ENCODE results near the gene NRSN2. TPM values are rescaled to one million over a fixed set of nuclear protein-coding genes. Genes with fewer than 3 reads are reported as not detected.

NRSN2 gene
- total and polyA plus RNA-seq, 2 donors (not counting 3 experiments of a cell fraction or from before 2014, with no cell fraction given), result 36.9 to 64.1 TPM

GRCh38 chr20:348972-349841, 2.3 kb downstream of the NRSN2 start:
- Histone ChIP-seq H3K36me3 (ENCODE audit: control insufficient read depth in 2 of 2, extremely low read depth in 1 of 2, insufficient read depth in 2 of 2, low read length in 2 of 2) (peaks cover 0 to 2% of the 10 kb centered on the region in 2 experiments), H2AFZ (ENCODE audit: low read depth, low read length) (no peak overlapping the region), H3K9me1 (replicated peaks; ENCODE audit: control insufficient read depth, extremely low read depth, insufficient read depth, low read length) (no peaks in the 10 kb centered on the region), H3K4me3 (replicated peaks in 1 of 3; ENCODE audit: insufficient read depth in 1 of 3, low read depth in 1 of 3, low read length in 3 of 3) (no peak overlapping the region), H3K9me3 (replicated peaks; ENCODE audit: control insufficient read depth, insufficient read depth, low read length) (no peaks in the 10 kb centered on the region), H3K27me3 (ENCODE audit: control insufficient read depth in 2 of 2, insufficient read depth in 2 of 2, low read length in 2 of 2) (no peaks in the 10 kb centered on the region), H3K9ac (replicated peaks; ENCODE audit: extremely low read depth, insufficient read depth, low read length) (no peak overlapping the region), H3K4me1 (ENCODE audit: control insufficient read depth, extremely low read depth, insufficient read depth, low read length) (peaks cover 9% of the 10 kb centered on the region), H3K4me2 (ENCODE audit: insufficient read depth, low read length) (no peak overlapping the region), H3K79me2 (ENCODE audit: control insufficient read depth, insufficient read depth, low read length) (no peaks in the 10 kb centered on the region), H3K27ac (ENCODE audit: insufficient read depth, low read depth, low read length) (no peak overlapping the region), H4K20me1 (replicated peaks; ENCODE audit: control insufficient read depth, extremely low read depth, insufficient read depth, low read length) (no peaks in the 10 kb centered on the region)
- TF ChIP-seq MYC (IDR thresholded peaks at IDR 0.05; ENCODE audit: low read depth, low read length) (no peak), GATA2 (IDR thresholded peaks at IDR 0.05; ENCODE audit: insufficient read depth, insufficient read length, low read depth, low read length) (no peak), FOS (IDR thresholded peaks at IDR 0.05; ENCODE audit: borderline replicate concordance, insufficient read depth, low read length) (no peak), EZH2 (IDR thresholded peaks at IDR 0.05; ENCODE audit: borderline replicate concordance, low read depth, low read length, severe bottlenecking) (no peak), MAX (IDR thresholded peaks at IDR 0.05; ENCODE audit: insufficient read depth, insufficient read length) (no peak), POLR2A (IDR thresholded peaks at IDR 0.05; ENCODE audit: low read depth, low read length) (no peak), CTCF (IDR thresholded peaks at IDR 0.05; ENCODE audit: extremely low read depth in 1 of 2, insufficient read depth in 1 of 2, low read depth in 1 of 2, low read length in 2 of 2) (no peak)
- no TSS peak for BruUV-seq (replicated peaks)
- ChIA-PET POLR2A (no interaction called here), CTCF (no interaction called here)
- intact Hi-C loops (cut with micrococcal nuclease), result loop anchor here (5.0 kb wide), 2 partner anchors 142 to 193 kb away; partner anchors contain the start of gene CSNK2A1
- FAIRE-seq (no peak), DNase-seq (ENCODE audit: low read depth, low spot score) (no peak)
- dilution Hi-C loops (cut with MboI; ENCODE audit: extremely low pct_ligation_motif_present, low sequenced_read_pairs), result no loop called here
